Measurements from ENCODE around the gene OSBPL1A. TPM values are rescaled to one million over a fixed set of nuclear protein-coding genes. Genes with fewer than 3 reads are reported as not detected.

The OSBPL1A gene
- total and polyA plus RNA-seq, 2 donors from 2014 or later = 27.0 to 40.3 TPM

DNA sequence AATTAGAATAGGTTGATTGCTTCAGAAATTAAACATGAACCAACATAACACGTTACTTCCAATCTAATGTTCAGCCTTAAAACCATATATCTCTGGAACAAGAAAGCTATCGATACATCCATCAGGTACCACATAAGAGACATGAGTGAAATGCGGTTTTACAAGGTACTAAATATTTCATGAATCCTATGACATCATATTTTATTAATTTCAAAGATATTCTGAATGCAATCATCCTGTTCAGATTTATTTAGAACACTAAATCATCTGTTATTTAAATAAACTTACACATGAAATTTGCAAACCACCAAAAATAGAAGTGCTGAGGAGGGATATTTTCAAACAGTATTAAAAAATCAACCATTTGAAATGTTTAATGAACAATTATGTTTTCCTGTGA lies 119.0 kb downstream of the OSBPL1A start:
- Histone ChIP-seq H3K9me3 (ENCODE audit: control insufficient read depth in 2 of 3, insufficient read depth in 1 of 3, low read length in 3 of 3) (no peaks in the 10 kb centered on the region), H3K27me3 (ENCODE audit: control insufficient read depth, insufficient read depth, low read length) (no peaks in the 10 kb centered on the region), H3K4me1 (ENCODE audit: control insufficient read depth in 2 of 3, insufficient read depth in 2 of 3, low read depth in 1 of 3, low read length in 3 of 3) (peaks cover 0 to 7% (median 0%) of the 10 kb centered on the region in 3 donors), H3K27ac (ENCODE audit: low read depth in 2 of 2, low read length in 2 of 2) (no peak overlapping the region), H3K36me3 (ENCODE audit: control insufficient read depth in 2 of 3, insufficient read depth in 3 of 3, low read length in 3 of 3) (no peaks in the 10 kb centered on the region), H3K9ac (ENCODE audit: low read length in 3 of 3) (no peak overlapping the region), H3K4me3 (ENCODE audit: low read length in 3 of 3) (no peak overlapping the region)
- no peak for TF ChIP-seq CTCF (IDR thresholded peaks at IDR 0.05; ENCODE audit: borderline replicate concordance, extremely low read depth, insufficient read depth)
- FAIRE-seq (no peak), DNase-seq (no peak)
- intact Hi-C loops (cut with DNase I) = no loop called here

DNA sequence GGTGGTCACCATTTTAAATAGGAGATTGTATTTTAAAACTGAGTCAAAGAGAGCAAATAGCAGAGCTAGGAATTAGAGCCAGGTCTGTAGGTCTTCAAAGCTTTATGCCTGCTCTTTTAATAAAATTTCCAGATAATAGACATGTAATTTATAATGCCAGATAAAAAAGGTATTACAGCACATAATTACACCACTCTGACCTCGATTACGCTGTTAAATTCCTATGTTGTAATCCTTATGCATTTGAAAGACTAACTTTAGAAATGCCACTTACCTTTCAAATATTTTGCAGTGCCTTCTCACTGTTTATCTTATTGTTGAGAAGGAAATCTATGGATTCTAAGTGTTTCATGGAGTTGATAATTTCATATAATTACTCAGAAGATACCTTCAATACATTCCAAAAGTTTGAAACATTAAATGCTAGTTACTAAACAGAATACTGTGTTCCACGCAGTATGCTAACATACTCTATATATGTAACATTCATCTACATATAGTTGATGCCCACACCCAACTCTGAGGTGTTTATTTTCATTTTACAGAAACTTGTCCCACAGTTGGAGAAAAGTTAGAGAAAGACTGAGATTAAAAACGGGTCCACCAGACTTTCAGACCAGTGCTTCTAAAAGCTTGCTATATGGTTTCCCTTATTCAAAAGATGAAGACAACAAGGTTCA lies 120.0 kb downstream of the OSBPL1A start:
- intact Hi-C loops (cut with DNase I) = no loop called here
- Histone ChIP-seq H3K36me3 (ENCODE audit: control insufficient read depth in 2 of 3, insufficient read depth in 3 of 3, low read length in 3 of 3) (no peaks in the 10 kb centered on the region), H3K4me3 (ENCODE audit: low read length in 3 of 3) (no peak overlapping the region), H3K9me3 (ENCODE audit: control insufficient read depth in 2 of 3, insufficient read depth in 1 of 3, low read length in 3 of 3) (no peaks in the 10 kb centered on the region), H3K4me1 (ENCODE audit: control insufficient read depth in 2 of 3, insufficient read depth in 2 of 3, low read depth in 1 of 3, low read length in 3 of 3) (peaks cover 0 to 7% (median 0%) of the 10 kb centered on the region in 3 donors), H3K9ac (ENCODE audit: low read length in 3 of 3) (no peak overlapping the region), H3K27ac (ENCODE audit: low read depth in 2 of 2, low read length in 2 of 2) (no peak overlapping the region), H3K27me3 (ENCODE audit: control insufficient read depth, insufficient read depth, low read length) (no peaks in the 10 kb centered on the region)
- FAIRE-seq (no peak), DNase-seq (no peak)
- TF ChIP-seq CTCF (IDR thresholded peaks at IDR 0.05; ENCODE audit: borderline replicate concordance, extremely low read depth, insufficient read depth) = no peak

DNA sequence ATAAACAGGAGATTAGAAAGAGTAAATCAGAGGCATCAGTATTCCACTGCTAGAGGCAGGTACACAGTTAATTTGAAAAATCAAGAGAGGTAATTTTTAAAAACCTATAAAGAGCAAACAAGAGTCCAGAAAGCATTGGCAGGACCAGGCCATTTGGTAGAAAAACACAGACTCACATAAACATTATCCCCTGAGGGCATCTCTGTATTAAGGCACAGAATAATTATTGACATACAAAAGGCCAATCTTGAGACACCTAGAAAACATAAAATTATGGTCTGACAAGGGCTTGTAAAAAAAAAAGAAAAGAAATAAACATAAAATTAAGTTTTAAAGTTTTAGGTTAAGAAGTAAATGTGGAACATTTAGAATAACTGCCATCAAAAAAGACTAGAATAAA lies 120.6 kb downstream of the OSBPL1A start:
- Histone ChIP-seq H3K9me3 (ENCODE audit: control insufficient read depth in 2 of 3, insufficient read depth in 1 of 3, low read length in 3 of 3) (no peaks in the 10 kb centered on the region), H3K9ac (ENCODE audit: low read length in 3 of 3) (no peak overlapping the region), H3K36me3 (ENCODE audit: control insufficient read depth in 2 of 3, insufficient read depth in 3 of 3, low read length in 3 of 3) (no peaks in the 10 kb centered on the region), H3K27ac (ENCODE audit: low read depth in 2 of 2, low read length in 2 of 2) (no peak overlapping the region), H3K27me3 (ENCODE audit: control insufficient read depth, insufficient read depth, low read length) (no peaks in the 10 kb centered on the region), H3K4me3 (ENCODE audit: low read length in 3 of 3) (no peak overlapping the region), H3K4me1 (ENCODE audit: control insufficient read depth in 2 of 3, insufficient read depth in 2 of 3, low read depth in 1 of 3, low read length in 3 of 3) (peaks cover 0 to 7% (median 0%) of the 10 kb centered on the region in 3 donors)
- DNase-seq (no peak), FAIRE-seq (no peak)
- intact Hi-C loops (cut with DNase I) = no loop called here
- no peak for TF ChIP-seq CTCF (IDR thresholded peaks at IDR 0.05; ENCODE audit: borderline replicate concordance, extremely low read depth, insufficient read depth)

DNA sequence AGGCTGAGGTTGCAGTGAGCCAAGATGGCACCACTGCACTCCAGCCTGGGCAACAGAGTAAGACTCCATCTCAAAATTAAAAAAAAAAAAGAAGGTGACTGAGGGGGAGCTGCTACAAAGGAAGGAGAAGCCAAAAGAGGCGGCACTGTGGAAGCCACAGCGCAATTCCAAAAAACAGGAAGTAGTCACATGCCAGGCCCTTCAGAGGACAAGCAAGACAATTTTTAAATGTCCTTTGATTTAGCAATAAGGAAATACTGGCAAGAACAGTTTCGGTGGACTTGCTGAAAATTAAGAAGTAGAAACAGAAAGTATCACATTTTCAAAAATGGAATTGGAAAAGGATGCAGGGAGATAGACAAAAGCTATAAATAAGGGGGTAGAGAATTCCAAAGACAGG lies 122.8 kb downstream of the OSBPL1A start:
- no peak for FAIRE-seq
- H3K9ac ChIP-seq (ENCODE audit: low read length in 3 of 3) = no peak overlapping the region
- no peak overlapping the region for H3K4me3 ChIP-seq (ENCODE audit: low read length in 3 of 3)
- no peak overlapping the region for H3K27ac ChIP-seq (ENCODE audit: low read depth in 2 of 2, low read length in 2 of 2)
- H3K4me1 ChIP-seq (ENCODE audit: control insufficient read depth in 2 of 3, insufficient read depth in 2 of 3, low read depth in 1 of 3, low read length in 3 of 3) = peaks cover 0 to 13% (median 3%) of the 10 kb centered on the region in 3 donors
- intact Hi-C loops (cut with DNase I) = no loop called here
- DNase-seq = peak in 1 of 5 donors; percentile 1
- no peaks in the 10 kb centered on the region for H3K27me3 ChIP-seq (ENCODE audit: control insufficient read depth, insufficient read depth, low read length)
- no peaks in the 10 kb centered on the region for H3K36me3 ChIP-seq (ENCODE audit: control insufficient read depth in 2 of 3, insufficient read depth in 3 of 3, low read length in 3 of 3)
- no peak for TF ChIP-seq CTCF (IDR thresholded peaks at IDR 0.05; ENCODE audit: borderline replicate concordance, extremely low read depth, insufficient read depth)
- no peaks in the 10 kb centered on the region for H3K9me3 ChIP-seq (ENCODE audit: control insufficient read depth in 2 of 3, insufficient read depth in 1 of 3, low read length in 3 of 3)

Measured in kidney (tissue), 14 donors.